Neural cell (in vitro differentiated cells): ENCODE results near the gene SLC5A2. TPM values are rescaled to one million over a fixed set of nuclear protein-coding genes. Genes with fewer than 3 reads are reported as not detected.

ENCODE experiments used
- H2AFZ ChIP-seq: fragments of 200-600, 300-800 bp; sonication (generic), shearing (Covaris generic); 2 replicates; pipeline ENCODE4 v1.6.0; 2014; ENCODE audit warnings: low read depth, mild to moderate bottlenecking, antibody characterized with exemption, low read length, moderate library complexity
- H3F3A ChIP-seq: fragments of 200-600 bp; shearing (Covaris generic); 2 replicates; pipeline ENCODE4 v1.6.1; 2016; ENCODE audit warnings: mild to moderate bottlenecking, moderate library complexity, mixed read lengths, antibody characterized with exemption, low read length; ENCODE audit not compliant: insufficient read depth, poor library complexity, severe bottlenecking
- H3K27ac ChIP-seq: fragments of 200-600, 300-800 bp; sonication (generic), shearing (Covaris generic); 2 replicates; pipeline ENCODE4 v1.5.1; 2014; ENCODE audit warnings: mild to moderate bottlenecking, low read length, moderate library complexity
- H3K27me3 ChIP-seq: fragments of 300-800, 200-600 bp; sonication (generic), shearing (Covaris generic); 2 replicates; pipeline ENCODE4 v1.6.0; 2014; ENCODE audit warnings: mild to moderate bottlenecking, low read depth, low read length, moderate library complexity; ENCODE audit not compliant: insufficient read depth
- H3K36me3 ChIP-seq: fragments of 300-800, 200-600 bp; sonication (generic), shearing (Covaris generic); 2 replicates; pipeline ENCODE4 v1.5.1; 2014; ENCODE audit warnings: mild to moderate bottlenecking, antibody characterized with exemption, low read length, moderate library complexity; ENCODE audit not compliant: insufficient read depth
- H3K4me2 ChIP-seq: fragments of 300-800, 200-600 bp; sonication (generic), shearing (Covaris generic); 2 replicates; pipeline ENCODE4 v1.6.0; 2014; ENCODE audit warnings: mild to moderate bottlenecking, low read length
- H3K4me3 ChIP-seq: fragments of 300-800, 200-600 bp; sonication (generic), shearing (Covaris generic); 2 replicates; pipeline ENCODE4 v1.5.1; 2014; ENCODE audit warnings: mild to moderate bottlenecking, low read length, moderate library complexity
- H3K79me2 ChIP-seq: fragments of 200-600 bp; shearing (Covaris generic); replicated peaks from 2 replicates; pipeline ENCODE4 v1.6.0; 2014; ENCODE audit warnings: mild to moderate bottlenecking, low read length, moderate library complexity; ENCODE audit not compliant: insufficient read depth
- H3K9ac ChIP-seq: fragments of 300-800, 200-600 bp; sonication (generic), shearing (Covaris generic); 2 replicates; pipeline ENCODE4 v1.6.1; 2016; ENCODE audit warnings: mild to moderate bottlenecking, low read length, mixed read lengths
- H3K9me2 ChIP-seq: fragments of 200-600 bp; shearing (Covaris generic); 2 replicates; pipeline ENCODE4 v1.6.1; 2016; ENCODE audit warnings: mild to moderate bottlenecking, low read length, mixed read lengths; ENCODE audit not compliant: insufficient read depth
- H3K9me3 ChIP-seq: fragments of 200-600, 300-800 bp; sonication (generic), shearing (Covaris generic); 2 replicates; pipeline ENCODE4 v1.6.1; 2016; ENCODE audit warnings: mild to moderate bottlenecking, mixed run types, low read length, moderate library complexity, mixed read lengths
- H4K20me1 ChIP-seq: fragments of 200-600 bp; shearing (Covaris generic); 2 replicates; pipeline ENCODE4 v1.6.1; 2016; ENCODE audit warnings: mild to moderate bottlenecking, mixed run types; ENCODE audit not compliant: insufficient read depth
- CTCF ChIP-seq: fragments of 450-650 bp; IDR thresholded peaks from 2 replicates; pipeline ENCODE4 v1.5.1; 2014; ENCODE audit warnings: antibody characterized with exemption, mild to moderate bottlenecking, moderate library complexity; ENCODE audit not compliant: poor library complexity, severe bottlenecking
- EP300 ChIP-seq: fragments of 450-650 bp; conservative IDR thresholded peaks from 2 replicates; pipeline ENCODE4 v1.6.1; 2014; ENCODE audit warnings: antibody characterized with exemption, mild to moderate bottlenecking, moderate library complexity; ENCODE audit not compliant: poor library complexity, severe bottlenecking
- EZH2 ChIP-seq: fragments of 200-600, 300-800 bp; shearing (Covaris generic), sonication (generic); IDR thresholded peaks from 2 replicates; pipeline ENCODE4 v1.6.1; 2014; ENCODE audit warnings: antibody characterized with exemption, low read length, borderline replicate concordance, mild to moderate bottlenecking; ENCODE audit not compliant: insufficient read depth, poor library complexity, severe bottlenecking
- MXI1 ChIP-seq: fragments of 450-650 bp; conservative IDR thresholded peaks from 2 replicates; pipeline ENCODE4 v1.6.1; 2014; ENCODE audit warnings: antibody characterized with exemption, mild to moderate bottlenecking; ENCODE audit not compliant: poor library complexity, severe bottlenecking
- POLR2AphosphoS5 ChIP-seq: IDR thresholded peaks from 2 replicates; pipeline ENCODE4 v1.6.1; 2012
- RAD21 ChIP-seq: fragments of 450-650 bp; conservative IDR thresholded peaks from 2 replicates; pipeline ENCODE4 v1.6.1; 2014; ENCODE audit warnings: antibody characterized with exemption, mild to moderate bottlenecking, moderate library complexity
- REST ChIP-seq: IDR thresholded peaks from 2 replicates; pipeline ENCODE4 v1.6.1; 2012; ENCODE audit warnings: borderline replicate concordance
- SMC3 ChIP-seq: fragments of 450-650 bp; conservative IDR thresholded peaks from 2 replicates; pipeline ENCODE4 v1.6.1; 2014; ENCODE audit warnings: antibody characterized with exemption, mild to moderate bottlenecking, moderate library complexity; ENCODE audit not compliant: poor library complexity
- TAF1 ChIP-seq: IDR thresholded peaks from 2 replicates; pipeline ENCODE4 v1.6.1; 2012; ENCODE audit warnings: low read depth
- polyA plus RNA-seq: library from polyadenylated mRNA; depleted of rRNA; stranded (reverse); fragments of >200 nt; gene quantifications from 2 replicates; pipeline ENCODE4 v1.2.3, GENCODE V29; 2014

The SLC5A2 gene
- polyA plus RNA-seq, 1 donor from 2014 or later = not detected

GRCh38 chr16:31505483-31505882 is 22.6 kb downstream of the SLC5A2 start:
- Histone ChIP-seq H3K4me3 (no peak overlapping the region), H3F3A (no peaks in the 10 kb centered on the region), H3K9ac (no peak overlapping the region), H3K79me2 (peaks cover 9% of the 10 kb centered on the region), H4K20me1 (no peaks in the 10 kb centered on the region), H2AFZ (no peak overlapping the region), H3K9me2 (no peaks in the 10 kb centered on the region), H3K27me3 (no peaks in the 10 kb centered on the region), H3K9me3 (no peaks in the 10 kb centered on the region), H3K27ac (no peak overlapping the region), H3K36me3 (no peaks in the 10 kb centered on the region), H3K4me2 (no peak overlapping the region)
- TF ChIP-seq EP300 (no peak), POLR2AphosphoS5 (no peak), EZH2 (no peak), TAF1 (no peak), SMC3 (no peak), CTCF (no peak), MXI1 (no peak), RAD21 (no peak)

GRCh38 chr16:31507617-31507928 is 24.6 kb downstream of the SLC5A2 start:
- Histone ChIP-seq H3K27me3 (no peaks in the 10 kb centered on the region), H2AFZ (peak overlapping the region; percentile 47), H3K4me2 (peak overlapping the region; percentile 86), H3K27ac (peak overlapping the region; percentile 81), H4K20me1 (no peaks in the 10 kb centered on the region), H3F3A (no peaks in the 10 kb centered on the region), H3K36me3 (no peaks in the 10 kb centered on the region), H3K79me2 (peaks cover 9% of the 10 kb centered on the region), H3K4me3 (peak overlapping the region; percentile 86), H3K9ac (peak overlapping the region; percentile 91), H3K9me3 (no peaks in the 10 kb centered on the region), H3K9me2 (no peaks in the 10 kb centered on the region)
- TF ChIP-seq EZH2 (no peak), RAD21 (no peak), SMC3 (no peak), TAF1 (no peak), EP300 (no peak), CTCF (no peak), MXI1 (no peak), REST (no peak), POLR2AphosphoS5 (no peak)
